ENCODE data around the gene OVOL3.
A peak's percentile ranks its signal among the peaks of the same experiment; 100 is the strongest.

Gene OVOL3

GRCh38 chr19:36097036-36097435 is 13.9 kb upstream of the OVOL3 start:
- Histone ChIP-seq H3K4me3 (no peak overlapping the region), H3K27ac (peak overlapping the region in 8 of 21 experiments; percentile 22 to 58 (median 40))

DNA sequence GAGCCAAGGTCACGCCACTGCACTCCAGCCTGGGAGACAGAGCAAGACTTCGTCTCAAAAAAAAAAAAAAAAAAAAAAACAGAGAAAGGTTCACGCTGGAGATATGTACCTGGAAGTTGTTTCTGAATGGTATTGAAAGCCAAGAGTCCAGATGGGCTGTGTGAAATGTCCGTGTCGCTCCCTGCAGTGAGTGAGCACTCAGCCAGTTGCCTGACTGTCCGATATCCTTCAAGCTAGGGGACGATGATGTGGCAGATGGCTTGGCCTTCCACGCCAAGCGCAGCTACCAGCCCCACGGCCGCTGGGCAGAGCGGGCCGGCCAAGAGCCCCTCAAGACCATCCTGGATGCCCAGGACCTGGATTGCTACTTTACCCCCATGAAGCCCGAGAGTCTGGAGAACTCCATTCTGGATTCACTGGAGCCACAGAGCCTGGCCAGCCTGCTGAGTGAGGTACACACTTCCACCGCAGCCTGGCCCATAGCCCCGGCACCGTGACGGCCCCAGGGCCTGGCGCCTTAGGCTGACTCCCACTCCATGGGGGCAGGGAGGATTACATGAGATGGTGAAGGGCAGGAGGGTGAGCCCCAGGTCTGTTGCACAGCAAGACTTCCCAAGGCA is 11.7 kb upstream of the OVOL3 start:
- no peak overlapping the region for H3K4me3 ChIP-seq
- no peak overlapping the region for H3K27ac ChIP-seq

- no peak overlapping the region for H3K4me3 ChIP-seq
- peak overlapping the region in 7 of 21 experiments; percentile 12 to 81 (median 34) for H3K27ac ChIP-seq
These were observed 10.5 kb upstream of the OVOL3 start for GRCh38 chr19:36100476-36100875.

GRCh38 chr19:36101550-36102327 is 9.2 kb upstream of the OVOL3 start:
- Histone ChIP-seq H3K4me3 (no peak overlapping the region), H3K27ac (peak overlapping the region in 14 of 21 experiments; percentile 11 to 81 (median 49))

DNA sequence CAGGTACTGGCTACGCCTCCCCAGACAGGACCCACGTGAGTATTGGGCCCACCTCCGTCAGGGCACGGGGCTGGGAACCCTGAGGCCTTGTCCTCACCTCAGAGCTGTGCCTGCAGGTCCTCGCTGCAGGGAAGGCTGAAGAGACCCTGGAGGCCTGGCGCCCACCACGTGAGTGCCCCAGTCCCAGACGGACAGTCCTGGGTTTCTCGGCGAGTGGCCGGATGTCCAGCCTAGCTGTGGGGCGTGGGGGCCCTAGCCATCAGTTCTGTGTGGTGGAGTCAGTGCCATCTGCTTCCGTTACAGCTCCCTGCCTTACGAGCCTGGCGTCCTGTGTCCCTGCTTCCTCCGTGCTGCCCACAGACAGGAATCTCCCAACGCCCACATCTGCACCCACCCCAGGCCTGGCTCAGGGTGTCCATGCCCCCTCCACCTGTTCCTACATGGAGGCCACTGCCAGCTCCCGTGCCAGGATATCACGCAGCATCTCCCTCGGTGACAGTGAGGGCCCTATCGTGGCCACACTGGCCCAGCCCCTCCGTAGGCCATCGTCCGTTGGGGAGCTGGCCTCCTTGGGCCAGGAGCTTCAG is 7.8 kb upstream of the OVOL3 start:
- Histone ChIP-seq H3K4me3 (no peak overlapping the region), H3K27ac (peak overlapping the region in 1 of 21 experiments; percentile 81)

DNA sequence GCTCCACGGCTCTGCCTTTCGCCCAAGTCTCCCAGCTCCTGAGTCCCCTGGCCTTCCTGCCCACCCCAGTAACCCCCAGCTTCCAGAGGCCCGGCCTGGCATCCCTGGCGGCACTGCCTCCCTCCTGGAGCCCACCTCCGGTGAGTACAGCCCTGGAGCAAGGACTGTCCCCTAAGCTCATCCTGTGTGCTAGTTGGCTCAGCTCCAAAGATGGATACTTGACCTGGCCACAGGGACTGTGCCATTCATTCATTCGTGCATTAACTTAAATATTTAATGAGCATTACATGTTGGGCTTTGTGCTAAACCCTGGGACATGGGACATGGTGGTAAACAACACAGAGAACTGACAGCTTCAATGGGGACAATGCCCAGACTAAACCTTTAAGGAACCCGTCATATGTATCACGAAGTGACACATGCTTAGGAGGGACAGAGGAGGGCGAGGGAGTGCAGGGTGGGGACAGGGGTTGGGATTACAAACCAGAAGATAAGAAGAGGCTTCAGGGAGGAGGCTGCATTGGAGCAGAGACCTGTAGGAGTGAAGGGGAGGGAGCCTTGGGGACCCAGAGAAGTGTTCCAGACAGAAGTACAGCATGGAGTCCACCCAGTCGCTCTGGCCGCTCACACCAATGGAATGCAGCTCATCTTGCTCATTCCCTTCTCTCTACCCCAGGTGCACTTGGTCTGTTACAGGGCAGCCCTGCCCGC is 6.9 kb upstream of the OVOL3 start:
- Histone ChIP-seq H3K27ac (no peak overlapping the region), H3K4me3 (no peak overlapping the region)

- Histone ChIP-seq H3K27ac (no peak overlapping the region), H3K4me3 (no peak overlapping the region)
These were observed 4.5 kb upstream of the OVOL3 start for GRCh38 chr19:36106441-36106840.

DNA sequence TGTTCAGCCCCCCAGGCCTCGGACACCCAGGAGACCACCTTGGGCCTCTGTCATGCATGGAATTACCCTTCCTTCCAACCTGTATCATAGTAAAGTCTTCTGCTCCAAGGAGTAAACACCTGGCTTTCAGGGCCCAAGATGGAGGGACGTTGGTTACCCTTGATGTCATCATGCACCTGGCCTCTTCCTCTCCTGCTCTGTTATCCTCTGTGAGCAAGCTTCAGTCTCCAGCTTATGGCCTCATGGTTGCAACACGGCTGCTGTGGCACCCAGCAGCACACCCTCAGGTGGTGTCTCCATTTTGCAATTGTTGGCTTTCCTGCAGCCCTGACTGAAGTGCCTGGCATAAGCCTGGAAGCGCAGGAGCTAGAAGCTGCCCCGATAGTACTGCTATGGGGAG is 4.0 kb upstream of the OVOL3 start:
- Histone ChIP-seq H3K27ac (no peak overlapping the region), H3K4me3 (no peak overlapping the region)

DNA sequence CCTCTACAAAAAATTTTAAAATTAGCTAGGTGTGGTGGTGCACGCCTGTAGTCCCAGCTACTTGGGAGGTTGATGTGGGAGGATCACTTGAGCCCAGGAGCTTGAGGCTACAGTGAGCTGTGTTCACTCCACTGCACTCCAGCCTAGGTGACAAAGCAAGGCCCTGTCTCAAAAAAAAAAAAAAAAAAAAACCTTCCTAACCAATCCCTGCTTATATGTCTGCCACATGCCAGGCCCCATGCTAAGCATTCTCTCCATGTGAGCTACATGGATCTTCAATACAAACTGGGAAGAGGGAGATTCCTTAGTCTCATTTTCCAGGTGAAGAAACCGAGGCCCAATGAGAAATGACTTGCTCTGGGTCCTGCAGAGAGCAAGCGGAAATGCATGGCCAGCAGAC is 2.3 kb upstream of the OVOL3 start:
- Histone ChIP-seq H3K4me3 (no peak overlapping the region), H3K27ac (no peak overlapping the region)

GRCh38 chr19:36111200-36111539 is 227 bp downstream of the OVOL3 start:
- no peak overlapping the region for H3K27ac ChIP-seq

GRCh38 chr19:36112678-36113077 is 1.7 kb downstream of the OVOL3 start:
- Histone ChIP-seq H3K27ac (no peak overlapping the region), H3K4me3 (no peak overlapping the region)

More at GRCh38 chr19:36111200-36111539, 227 bp downstream of the OVOL3 start:
- no peak overlapping the region for H3K4me3 ChIP-seq

- Histone ChIP-seq H3K4me3 (peak overlapping the region in 5 of 7 experiments; percentile 61 to 85 (median 82)), H3K27ac (peak overlapping the region in 5 of 21 experiments; percentile 87 to 94 (median 91))
These were observed 2.5 kb downstream of the OVOL3 start for GRCh38 chr19:36113425-36113824.

DNA sequence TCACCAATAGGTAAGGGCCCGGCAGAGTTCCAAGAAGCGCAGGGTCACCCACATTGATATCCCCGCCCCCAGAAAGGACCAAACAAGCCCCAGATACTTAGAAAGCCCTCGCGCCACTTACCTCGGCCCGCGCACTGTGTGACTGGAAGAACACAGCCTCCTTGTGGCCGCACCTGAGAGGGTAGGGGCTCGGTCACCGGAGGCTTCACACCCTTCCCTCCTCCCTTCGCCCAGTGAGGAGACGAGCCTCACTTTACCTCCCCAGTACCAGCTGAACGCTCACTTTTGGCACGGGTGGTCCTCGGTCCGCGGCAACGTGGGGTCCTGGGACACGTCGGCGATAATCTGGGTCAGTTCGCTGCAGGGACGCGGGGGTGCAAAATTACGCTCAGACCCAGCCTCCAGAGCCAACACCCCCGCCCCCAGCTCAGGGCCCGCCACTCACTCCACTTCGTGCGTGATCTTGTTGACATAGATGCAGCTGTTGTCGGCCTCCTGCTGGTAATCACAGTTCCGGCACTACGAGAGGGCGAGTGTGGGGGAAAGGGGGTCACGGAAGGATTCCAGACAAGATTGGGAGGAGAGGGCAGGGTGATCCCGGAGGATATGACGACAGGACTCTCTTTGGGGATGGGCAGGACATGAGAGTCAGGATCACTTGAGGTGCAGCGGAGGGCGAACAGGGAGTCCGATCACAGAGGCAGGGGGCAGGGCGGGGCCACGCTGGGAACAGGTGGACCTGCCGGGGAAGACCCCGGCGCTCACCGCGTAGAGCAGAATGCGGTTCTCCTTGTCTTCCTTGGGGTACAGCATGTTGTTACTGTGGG is 3.2 kb downstream of the OVOL3 start:
- H3K4me3 ChIP-seq, result peak overlapping the region; percentile 56 to 87 (median 82)
- peak overlapping the region; percentile 38 to 94 (median 89) for H3K27ac ChIP-seq

- peak within 1 kb of the TSS; percentile 56 to 87 (median 82) for H3K4me3 ChIP-seq
- H3K27ac ChIP-seq, result peak within 1 kb of the TSS; percentile 38 to 94 (median 89)
These were observed 3.9 kb downstream of the OVOL3 start, which contains the start of gene POLR2I for GRCh38 chr19:36114721-36115452. TSS of gene POLR2I (minus strand) at chr19:36114875. CDS start at chr19:36114856, 19 bp downstream.

DNA sequence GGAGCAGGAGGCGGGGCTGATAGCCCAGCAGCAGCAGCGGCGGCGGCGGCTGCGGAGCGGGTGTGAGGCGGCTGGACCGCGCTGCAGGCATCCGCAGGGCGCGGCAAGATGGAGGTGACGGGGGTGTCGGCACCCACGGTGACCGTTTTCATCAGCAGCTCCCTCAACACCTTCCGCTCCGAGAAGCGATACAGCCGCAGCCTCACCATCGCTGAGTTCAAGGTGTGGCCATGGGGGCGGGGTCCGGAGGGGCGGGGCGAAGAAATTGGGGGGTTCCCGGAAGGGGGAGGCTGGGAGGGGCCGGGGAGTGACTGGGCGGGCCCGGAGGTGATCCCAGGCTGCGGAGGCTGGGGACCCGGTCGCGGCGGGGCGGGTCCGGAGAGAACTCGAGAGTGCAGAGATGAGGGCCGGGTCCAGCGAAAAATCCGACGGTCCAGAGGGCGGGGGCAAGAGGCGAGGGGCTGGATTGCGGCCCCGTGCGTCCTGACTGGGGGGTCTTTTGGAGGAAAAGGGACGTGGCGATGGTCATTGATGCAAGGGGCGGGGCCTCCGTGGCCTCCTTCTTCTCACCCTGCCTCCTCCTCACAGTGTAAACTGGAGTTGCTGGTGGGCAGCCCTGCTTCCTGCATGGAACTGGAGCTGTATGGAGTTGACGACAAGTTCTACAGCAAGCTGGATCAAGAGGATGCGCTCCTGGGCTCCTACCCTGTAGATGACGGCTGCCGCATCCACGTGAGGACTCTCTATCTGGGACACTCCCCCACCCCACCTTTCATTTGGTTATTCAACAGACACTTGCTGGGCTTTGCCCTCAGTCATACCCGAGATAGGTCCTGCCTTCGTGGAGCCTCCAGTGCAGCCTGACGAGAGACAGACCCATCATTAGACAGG is 4.8 kb downstream of the OVOL3 start, which contains the start of gene TBCB:
Gene TBCB, plus strand, starts transcription at position 16 of the 891 bp plus-strand sequence. Its CDS starts 93 bp downstream, at position 109.
- peak within 1 kb of the TSS; percentile 56 to 87 (median 82) for H3K4me3 ChIP-seq
- H3K27ac ChIP-seq, result peak within 1 kb of the TSS; percentile 38 to 94 (median 89)

GRCh38 chr19:36116344-36116637 is 5.3 kb downstream of the OVOL3 start:
- peak overlapping the region in 6 of 7 experiments; percentile 56 to 85 (median 76) for H3K4me3 ChIP-seq
- peak overlapping the region in 17 of 21 experiments; percentile 45 to 94 (median 89) for H3K27ac ChIP-seq

DNA sequence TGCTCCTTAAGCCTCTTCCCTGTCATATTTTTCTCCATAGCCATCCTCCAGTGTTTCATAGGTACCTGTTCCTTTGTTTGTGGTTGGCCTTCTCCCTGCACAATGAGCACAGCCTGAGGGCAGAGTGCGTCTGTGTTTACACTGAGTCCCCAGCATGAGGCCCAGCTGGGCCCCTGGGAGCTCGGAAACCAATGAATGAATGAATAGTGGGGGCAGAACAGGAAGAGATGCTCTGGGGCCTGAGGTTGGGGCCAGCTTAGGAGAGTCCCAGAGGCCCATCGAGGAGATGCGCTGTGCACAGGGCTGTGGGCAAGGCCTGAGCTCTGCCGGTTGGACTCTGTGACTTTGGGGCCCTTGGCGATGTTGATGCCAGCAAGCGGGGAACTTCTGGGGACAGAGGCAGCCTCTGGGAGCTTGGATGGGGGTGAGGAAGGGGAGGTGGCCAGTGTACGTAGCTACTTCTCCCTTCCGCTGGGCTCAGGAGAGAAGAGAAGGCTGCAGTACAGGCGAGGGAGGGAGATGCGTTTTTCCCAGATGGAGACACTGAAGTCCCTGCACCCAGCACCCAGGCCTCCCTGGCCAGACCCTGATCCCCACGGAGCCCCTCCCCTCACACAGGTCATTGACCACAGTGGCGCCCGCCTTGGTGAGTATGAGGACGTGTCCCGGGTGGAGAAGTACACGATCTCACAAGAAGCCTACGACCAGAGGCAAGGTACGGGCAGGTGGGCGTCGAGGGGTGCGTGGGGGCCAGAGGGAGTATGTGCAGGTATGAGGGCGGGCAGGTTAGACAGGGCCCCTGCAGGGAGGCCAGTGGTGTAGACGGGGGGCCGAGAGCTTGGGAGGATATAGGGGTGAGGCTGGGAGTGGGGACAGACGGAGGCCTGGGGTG is 9.4 kb downstream of the OVOL3 start:
- Histone ChIP-seq H3K27ac (no peak overlapping the region), H3K4me3 (no peak overlapping the region)
